Activated CD4-positive, alpha-beta T cell treated with anti-CD3 and anti-CD28 coated beads for 4 hours (primary cell): Measurements from ENCODE around the gene CCDC197.

Experiments
- DNase-seq, 2 donors: peaks; one replicate each; pipeline ENCODE4 v3.0.0-alpha.2; 2020

The CCDC197 gene

GRCh38 chr14:93978735-93979134, 18.4 kb upstream of the CCDC197 start:
- no peak for DNase-seq

DNA sequence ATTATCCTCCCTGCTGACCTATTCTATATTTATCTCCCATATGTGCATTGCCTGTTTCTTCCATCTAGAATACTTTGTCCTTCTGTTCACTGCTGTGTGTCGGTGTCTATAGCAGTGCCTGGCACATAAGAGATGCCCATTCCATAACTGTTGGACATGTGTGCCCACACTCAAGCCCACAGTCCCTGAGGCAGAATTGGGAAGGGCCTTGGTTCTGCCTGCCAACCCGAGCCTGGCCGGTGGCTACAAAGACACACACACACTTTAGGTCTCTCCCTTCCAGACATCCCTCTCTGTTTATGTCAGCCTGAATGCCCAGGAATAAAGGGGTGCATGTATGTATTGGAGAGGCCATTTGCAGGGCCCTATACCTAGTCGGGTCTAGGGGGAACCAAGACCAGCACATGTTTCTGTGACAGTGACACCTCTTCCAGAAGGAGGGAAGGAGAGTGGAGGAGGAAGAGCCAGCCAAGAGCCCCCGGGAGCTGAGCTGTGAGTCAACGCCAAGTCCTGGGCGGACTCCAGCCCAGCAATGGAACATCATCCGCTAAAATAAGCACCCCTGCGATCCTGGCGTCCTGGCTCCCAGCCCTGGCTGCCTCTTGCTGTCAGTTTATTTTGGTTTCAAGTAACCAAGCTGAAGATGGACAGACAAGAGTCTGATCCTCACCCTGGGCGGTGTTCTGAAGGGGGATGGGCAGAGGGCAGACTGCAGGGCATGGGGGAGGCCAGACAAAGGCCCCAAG, 16.5 kb upstream of the CCDC197 start:
- DNase-seq = no peak

- no peak for DNase-seq
Measured at GRCh38 chr14:93981316-93982229, 15.5 kb upstream of the CCDC197 start.

DNA sequence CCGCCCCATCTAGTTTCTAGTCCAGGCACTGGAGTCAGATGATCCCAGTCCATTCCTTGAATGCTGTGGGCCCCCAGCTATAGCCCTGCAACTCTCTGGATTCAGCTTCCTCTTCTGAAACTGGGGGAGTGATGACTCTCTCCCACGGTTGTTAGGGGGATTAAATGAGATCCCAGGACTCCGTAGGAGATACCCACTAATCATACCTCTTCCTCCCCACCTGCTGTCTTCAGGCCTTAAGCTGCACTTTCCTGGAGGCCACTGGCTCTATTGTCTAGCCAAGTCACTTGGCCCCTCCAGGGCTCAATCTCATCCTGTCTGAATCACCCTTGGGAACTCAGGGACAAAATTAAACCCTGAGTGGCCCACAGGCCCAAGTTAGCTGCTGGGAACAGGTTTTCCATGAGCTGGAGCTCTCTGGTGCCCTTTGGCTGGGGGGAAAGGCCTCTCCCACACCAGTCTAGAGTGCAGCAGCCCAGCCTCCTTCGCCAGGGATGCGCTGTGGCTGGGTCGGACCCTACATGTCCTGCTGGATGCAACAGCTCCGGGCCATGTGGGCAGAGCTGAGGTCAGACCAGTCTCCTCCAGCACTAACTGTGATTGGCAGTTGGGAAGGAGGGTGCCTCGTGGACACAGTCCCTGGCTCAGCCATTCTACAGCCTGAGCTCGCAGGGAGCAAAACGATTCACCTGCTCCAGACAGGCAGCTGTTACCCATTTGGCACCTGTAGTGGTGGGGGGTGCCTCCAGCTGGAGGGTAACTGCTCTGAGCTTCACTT, 14.7 kb upstream of the CCDC197 start:
- DNase-seq = no peak

GRCh38 chr14:93984070-93984469, 13.0 kb upstream of the CCDC197 start:
- DNase-seq = no peak

GRCh38 chr14:93984987-93985410, 12.1 kb upstream of the CCDC197 start:
- no peak for DNase-seq

- no peak for DNase-seq
Measured at GRCh38 chr14:93986955-93987354, 10.1 kb upstream of the CCDC197 start.

DNA sequence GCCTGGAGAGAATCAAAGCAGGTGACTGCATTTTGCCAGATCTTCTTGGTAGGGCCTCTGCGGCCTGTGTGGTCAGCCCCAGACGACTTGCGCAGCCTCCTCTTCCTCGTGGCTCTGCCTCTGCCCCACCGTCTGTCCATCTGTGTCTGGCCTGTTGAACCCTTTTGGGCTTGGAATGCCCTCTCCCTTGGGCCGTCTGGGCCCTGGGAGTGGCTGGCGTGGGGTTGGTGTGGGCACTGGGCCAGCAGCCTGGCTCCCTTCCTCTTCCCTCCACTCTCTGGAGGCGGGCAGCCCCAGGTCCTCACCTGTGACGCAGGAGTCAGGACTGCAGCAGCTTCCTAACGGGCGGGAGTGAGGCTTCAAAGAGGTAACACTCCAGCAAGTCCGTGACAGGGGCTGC, 9.7 kb upstream of the CCDC197 start:
- no peak for DNase-seq

DNA sequence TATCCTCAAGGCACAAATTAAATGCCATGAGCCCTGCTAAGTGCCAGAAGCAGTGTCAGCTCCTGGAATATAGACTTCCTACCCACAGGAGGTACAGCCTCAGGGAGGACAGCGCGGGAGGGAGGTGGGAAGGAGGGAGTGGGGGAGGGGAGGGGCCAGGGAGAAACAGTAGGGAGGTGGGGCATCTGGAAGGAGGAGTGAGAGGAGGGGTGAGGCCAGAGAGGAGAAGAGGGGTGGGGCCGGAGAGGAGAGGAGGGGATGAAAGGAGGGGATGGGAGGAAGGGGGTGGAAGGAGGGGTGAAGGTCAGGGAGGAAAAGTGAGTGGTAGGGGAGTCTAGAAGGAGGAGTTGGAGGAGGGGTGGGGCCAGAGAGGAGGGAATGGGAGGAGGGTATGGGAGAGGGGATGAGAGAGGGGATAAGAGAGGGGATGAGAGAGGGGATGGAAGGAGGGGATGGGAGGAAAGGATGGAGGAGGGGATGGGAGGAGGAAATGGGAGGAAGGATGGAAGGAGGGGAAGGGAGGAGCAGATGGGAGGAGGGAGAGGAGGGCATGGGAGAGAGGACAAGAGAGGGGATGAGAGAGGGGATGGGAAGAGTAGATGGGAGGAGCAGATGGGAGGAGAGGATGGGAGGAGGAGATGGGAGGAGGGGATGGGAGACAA, 9.2 kb upstream of the CCDC197 start:
- DNase-seq = no peak

GRCh38 chr14:93989939-93990338, 7.2 kb upstream of the CCDC197 start:
- DNase-seq = no peak

- DNase-seq = no peak
Measured at GRCh38 chr14:93991212-93991611, 5.9 kb upstream of the CCDC197 start.

GRCh38 chr14:93991649-93992048, 5.5 kb upstream of the CCDC197 start:
- no peak for DNase-seq

DNA sequence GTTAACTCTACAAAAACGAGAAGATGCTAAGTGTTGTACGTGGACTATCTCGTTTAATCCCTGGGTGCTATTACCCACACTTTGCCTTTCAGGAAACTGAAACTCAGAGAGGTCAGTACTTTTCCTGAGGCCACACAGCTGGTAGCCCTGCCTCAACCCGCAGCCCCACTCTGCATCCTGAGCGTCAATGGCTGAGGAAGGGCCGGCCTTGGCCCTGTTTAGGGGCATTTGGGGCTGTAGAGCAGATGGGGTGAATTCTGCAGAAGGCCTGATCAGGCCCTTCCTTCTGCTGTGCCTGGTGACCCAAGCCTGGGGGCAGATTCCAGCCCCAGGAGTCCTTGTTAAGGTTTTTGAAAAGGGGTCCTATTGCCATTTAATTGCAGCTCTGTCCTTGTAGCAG, 3.7 kb upstream of the CCDC197 start:
- no peak for DNase-seq

- peak; percentile 46 to 65 for DNase-seq
Measured at GRCh38 chr14:93994919-93995682, 2.0 kb upstream of the CCDC197 start.

GRCh38 chr14:93996130-93996695, 888 bp upstream of the CCDC197 start:
- DNase-seq = no peak

GRCh38 chr14:93997916-93998870, 1.1 kb downstream of the CCDC197 start:
- DNase-seq = no peak

DNA sequence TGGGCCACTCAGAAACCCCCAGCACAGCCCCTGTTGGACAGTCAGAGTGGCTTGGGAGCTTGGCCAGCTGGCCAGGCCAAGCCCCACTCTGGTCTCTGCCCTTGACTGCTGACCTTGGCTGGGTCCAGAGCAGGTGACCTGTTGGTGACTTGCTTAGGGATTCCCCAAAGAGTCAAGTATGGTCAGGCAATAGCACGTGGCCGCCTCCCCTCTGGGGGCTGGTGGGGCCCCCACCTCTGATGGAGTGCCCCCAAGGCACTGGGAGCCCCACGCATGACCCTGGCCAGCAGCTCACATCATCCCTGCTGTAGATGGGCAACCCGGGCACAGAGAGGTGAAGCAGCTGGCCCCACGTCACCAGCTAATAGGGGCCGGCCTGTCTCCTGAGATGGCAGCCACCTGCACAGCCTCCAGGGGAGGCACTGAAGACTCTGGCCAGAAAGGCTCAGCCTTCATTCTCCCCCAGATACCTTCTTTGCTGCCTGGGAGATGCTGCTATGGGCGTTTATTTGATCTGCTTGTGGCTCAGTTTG, 1.8 kb downstream of the CCDC197 start:
- DNase-seq = no peak

GRCh38 chr14:93999573-93999972, 2.5 kb downstream of the CCDC197 start:
- DNase-seq = no peak

DNA sequence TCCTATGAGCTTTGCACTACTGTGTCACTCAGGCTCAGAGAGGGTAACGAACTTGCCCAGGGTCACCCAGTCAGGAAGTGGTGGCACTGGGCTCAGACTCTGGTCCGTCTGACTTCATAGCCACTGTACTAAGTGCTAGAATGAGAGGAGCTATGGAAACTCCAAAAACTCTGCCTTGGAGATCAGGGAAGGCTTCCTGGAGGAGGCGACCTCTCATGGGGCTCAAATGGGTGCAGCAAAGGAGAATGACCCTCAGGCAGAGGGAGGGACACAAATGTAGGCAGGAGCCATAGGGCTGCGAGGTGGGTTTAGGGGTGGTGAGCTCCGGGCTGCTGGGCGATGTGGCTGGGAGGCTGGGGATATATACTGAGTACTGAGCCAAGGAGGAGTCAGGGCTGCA, 3.2 kb downstream of the CCDC197 start:
- no peak for DNase-seq

GRCh38 chr14:94001016-94001415, 3.9 kb downstream of the CCDC197 start:
- no peak for DNase-seq
